Esophagus squamous epithelium (tissue), 4 donors: ENCODE measurements around the gene GATA5.

Experiments used
- CTCF ChIP-seq, 6 experiments: fragments of 450-650 bp in 4 of 6; fragments of 200-600 bp in 2 of 6; sonication (generic) in 2 of 6; IDR thresholded peaks; one replicate each; pipeline ENCODE4 v1.5.1; 2016 to 2019; ENCODE audit warnings: antibody characterized with exemption in 6 of 6, mild to moderate bottlenecking in 4 of 6, moderate library complexity in 4 of 6
- POLR2A ChIP-seq, 4 donors: fragments of 450-650 bp; IDR thresholded peaks; one replicate each; pipeline ENCODE4 v1.6.1; 2017; ENCODE audit warnings: antibody characterized with exemption in 4 of 4, mild to moderate bottlenecking in 4 of 4, moderate library complexity in 3 of 4

GRCh38 chr20:62489186-62489931, 13.6 kb upstream of the GATA5 start:
- TF ChIP-seq CTCF (IDR thresholded peaks at IDR 0.05), result no peak
- no peak for TF ChIP-seq POLR2A (IDR thresholded peaks at IDR 0.05)
